NCI-H2081 (cell line): ENCODE results near the gene GATA2.

ENCODE experiments used
- DNase-seq, 2 experiments: peaks; one replicate each; lab custom pipeline; 2025; lab: John Stamatoyannopoulos, UW

GATA2 gene

DNA sequence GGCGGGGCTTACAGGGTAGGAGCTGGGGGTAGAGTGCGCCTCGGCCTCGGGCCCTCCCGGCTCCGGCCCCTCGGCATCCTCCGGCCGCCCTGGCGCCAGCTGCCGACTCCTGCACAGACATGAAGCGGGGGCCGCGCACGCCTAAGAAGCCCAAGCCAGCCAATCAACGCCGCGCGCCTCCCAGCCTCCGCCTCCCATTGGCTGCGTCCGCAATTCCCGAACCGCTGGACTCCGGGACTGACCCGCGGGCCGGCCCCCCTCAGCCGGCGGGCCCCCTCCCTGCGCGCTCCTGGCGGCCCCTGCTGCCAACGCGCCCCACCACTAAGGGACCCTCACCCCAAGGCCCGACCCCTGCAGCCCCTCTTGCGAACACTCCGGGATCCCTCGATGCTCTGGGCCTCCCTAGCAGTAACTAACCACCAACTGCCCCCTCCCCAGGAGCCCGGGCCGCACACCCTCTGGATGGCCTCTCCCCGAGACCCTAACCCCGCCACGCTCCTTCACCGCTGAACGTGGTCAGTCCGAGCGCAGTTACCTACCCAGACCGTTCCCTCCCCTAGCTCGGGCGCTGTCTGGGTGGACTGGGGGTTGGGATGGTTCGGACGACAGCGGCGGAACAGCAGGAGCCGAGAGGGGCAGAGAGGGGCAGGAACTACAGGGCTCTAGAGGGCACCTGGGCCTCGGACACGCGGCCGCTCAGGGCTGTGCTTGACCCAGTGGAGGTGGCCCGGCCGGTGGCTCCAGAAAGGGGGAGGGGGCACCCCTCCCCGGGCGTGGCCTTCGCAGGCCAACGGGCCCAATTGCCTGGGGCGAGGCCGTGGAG lies 5.0 kb downstream of the GATA2 start:
- DNase-seq: peak; percentile 79 to 88

DNA sequence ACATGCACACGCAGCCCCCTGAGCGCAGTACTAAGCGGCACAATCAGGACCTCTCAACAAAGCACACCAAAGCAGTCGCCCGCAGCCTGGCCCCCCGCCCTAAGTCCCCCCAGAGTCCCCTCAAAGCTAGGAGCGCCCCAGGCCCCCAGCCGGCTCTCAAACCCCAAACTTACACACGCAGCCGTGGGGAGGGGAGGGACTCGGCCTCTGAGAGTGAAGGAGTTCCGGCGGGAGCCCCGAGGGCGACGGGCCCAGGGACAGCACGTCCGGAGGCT lies 5.5 kb downstream of the GATA2 start:
- no peak for DNase-seq

DNA sequence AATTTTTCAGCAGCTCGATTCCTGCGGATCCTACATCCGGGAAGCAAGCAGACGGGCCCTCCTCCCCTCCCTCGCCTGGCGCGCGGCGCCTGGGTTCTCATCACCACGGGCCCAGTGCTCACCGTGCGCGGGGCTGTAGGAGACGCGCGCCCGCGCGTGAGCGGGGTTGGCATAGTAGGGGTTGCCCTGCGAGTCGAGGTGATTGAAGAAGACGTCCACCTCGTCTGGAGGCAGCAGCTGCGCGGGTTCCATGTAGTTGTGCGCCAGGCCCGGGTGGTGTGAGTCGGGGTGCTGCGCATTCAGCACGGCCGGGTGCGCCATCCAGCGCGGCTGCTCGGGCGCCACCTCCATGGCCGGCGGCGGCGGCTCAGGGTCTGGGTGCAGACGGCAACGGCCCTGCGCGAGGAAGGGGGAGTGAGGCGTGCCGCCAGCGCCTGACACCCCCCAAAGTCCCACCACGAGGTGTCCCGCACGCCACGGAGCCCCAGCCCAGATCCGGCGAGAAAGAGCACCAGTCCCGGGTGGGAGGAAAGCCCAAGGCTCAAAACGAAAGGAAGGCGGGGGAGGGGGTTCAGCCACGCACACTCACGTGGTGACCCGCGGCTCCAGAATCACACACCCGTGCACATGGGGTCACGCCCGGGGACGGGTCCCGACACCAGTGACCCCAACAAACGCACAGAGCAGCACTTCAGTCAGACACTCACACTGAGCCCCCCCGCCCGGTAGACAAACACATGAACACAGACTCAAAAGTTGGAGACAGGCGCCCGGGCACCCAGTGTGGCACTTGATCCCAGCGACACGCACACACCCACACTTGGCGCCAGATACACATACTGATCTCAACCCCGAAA lies 6.1 kb downstream of the GATA2 start:
- peak; percentile 41 to 67 for DNase-seq

DNA sequence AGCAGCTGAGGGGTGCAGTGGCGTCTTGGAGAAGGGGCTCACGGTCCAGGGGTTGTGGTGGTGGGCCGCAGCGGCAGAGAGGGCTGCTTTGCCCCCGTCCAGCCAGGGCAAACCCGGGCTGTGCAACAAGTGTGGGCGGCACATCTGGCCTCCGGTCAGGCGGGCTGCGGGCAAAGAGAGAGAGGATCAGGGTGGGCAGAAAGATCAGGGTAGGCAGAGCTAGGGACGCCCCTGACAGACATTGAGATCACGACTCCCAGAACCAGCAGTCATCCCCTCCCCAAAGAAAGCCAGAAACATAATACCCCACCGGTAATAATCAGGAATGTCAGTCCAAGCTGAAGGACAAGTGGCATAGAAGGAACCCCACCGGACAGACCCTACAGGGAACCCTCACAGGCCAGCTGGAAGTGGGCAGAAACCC lies 6.8 kb downstream of the GATA2 start:
- DNase-seq: no peak

DNA sequence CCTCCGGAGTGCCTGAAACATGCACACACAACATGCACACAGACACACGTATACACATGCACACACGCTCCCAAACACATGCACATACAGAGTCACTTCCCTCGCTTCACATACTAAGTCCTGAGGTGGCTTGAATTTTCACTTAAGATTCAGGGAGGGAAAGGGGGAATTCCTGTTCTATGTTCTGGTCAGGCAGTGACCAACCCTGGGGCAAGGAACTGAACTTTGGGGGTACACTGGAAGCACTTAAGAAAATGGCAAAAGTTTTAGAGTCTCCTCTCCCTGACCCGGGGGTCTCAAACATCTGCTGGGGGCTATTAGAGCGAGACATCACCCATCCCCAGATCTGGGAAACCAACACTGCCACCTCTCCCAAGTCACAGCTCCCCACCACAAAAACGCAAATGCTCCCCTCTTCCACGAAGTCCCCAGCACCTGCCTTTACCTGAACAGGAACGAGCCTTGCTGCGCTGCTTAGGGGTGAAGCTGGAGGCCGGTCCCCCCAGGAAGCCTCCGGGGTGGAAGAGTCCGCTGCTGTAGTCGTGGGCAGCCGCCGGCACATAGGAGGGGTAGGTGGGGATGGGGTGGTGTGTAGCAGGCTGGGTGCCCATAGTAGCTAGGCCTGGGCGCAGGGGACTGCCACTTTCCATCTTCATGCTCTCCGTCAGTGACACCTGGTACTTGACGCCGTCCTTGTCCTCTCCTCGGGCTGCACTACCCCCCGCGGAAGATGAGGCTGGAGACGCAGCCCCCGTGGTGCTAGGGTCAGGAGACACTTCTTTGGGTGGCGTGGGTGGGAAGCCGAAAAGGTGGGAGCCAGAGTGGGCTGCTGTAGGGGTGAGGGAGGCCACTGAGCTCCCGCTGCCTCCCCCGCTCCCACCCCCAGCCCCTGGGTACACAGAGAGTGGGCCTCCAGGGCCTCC lies 7.5 kb downstream of the GATA2 start:
- no peak for DNase-seq

DNA sequence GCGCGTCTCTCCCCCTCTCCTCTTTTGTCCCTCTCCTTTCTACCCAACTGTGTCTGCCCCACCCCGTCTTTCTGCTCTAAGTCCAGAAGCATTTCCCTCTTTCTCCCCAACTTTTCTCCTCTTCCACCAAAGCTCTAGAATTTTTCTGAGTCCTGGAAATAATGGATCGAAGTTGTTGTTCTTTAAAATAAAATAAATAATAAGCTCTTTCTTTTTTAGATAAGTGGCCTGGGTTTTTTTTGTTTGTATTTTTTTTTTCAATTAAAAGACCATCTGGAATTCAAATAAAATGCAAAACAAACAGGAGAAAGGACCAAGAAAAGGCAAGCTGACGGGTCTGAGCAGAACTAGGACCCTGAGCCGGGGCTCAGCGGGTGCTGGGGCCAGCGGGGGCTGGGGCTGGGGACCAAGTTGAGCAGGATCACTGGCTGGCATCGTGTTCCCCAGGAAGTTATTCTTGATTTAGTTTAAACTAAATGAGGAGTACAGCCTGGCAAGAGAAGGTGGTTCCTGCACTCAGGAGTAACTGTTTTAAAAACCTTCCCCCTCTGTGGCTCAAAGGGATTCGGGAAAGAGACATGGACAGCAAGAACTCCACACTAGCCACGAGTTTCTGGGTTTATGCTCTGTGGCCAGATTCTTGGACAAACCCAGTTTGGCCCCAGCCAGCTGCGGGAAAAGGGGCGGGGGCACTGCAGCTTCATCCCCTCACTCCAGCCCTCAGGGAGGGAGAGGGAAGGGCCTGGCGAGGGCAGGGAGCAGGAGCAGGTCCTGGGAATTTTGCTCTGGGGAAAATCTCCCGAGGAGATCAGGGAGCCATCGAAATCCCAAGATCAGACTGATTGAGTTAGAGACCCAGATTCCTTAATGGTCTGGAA lies 8.4 kb downstream of the GATA2 start:
- no peak for DNase-seq

DNA sequence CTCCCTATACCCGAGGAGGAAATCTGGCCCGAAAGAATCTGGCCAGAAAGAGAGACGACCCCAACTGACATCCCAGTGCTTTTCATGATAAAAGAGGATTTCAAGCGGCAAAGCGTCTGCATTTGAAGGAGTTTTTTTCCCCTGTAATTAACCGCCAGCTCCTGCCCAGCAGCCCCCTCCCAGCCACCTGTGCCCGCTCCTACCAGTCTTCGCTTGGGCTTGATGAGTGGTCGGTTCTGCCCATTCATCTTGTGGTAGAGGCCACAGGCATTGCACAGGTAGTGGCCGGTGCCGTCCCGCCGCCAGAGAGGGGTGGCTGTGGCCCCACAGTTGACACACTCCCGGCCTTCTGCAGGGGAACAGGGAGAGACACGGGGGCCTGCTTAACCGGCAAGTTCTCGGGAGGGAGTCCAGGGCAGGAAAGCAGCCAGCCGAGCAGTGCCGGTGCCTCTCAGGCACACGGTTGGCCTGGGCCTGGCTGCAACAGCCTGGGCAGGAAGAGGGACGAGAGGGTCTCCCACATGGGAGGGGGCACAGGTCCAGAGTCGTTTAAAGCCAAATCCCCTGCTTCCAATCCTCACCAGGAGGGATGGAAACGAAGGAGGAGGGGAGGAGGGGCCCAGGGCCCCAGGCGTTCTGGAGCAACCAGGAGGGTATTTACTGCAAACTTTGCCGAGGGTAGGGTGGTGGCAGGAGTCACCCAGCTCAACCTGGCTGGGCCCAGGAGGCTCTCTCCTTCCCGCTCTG lies 9.2 kb downstream of the GATA2 start:
- no peak for DNase-seq

DNA sequence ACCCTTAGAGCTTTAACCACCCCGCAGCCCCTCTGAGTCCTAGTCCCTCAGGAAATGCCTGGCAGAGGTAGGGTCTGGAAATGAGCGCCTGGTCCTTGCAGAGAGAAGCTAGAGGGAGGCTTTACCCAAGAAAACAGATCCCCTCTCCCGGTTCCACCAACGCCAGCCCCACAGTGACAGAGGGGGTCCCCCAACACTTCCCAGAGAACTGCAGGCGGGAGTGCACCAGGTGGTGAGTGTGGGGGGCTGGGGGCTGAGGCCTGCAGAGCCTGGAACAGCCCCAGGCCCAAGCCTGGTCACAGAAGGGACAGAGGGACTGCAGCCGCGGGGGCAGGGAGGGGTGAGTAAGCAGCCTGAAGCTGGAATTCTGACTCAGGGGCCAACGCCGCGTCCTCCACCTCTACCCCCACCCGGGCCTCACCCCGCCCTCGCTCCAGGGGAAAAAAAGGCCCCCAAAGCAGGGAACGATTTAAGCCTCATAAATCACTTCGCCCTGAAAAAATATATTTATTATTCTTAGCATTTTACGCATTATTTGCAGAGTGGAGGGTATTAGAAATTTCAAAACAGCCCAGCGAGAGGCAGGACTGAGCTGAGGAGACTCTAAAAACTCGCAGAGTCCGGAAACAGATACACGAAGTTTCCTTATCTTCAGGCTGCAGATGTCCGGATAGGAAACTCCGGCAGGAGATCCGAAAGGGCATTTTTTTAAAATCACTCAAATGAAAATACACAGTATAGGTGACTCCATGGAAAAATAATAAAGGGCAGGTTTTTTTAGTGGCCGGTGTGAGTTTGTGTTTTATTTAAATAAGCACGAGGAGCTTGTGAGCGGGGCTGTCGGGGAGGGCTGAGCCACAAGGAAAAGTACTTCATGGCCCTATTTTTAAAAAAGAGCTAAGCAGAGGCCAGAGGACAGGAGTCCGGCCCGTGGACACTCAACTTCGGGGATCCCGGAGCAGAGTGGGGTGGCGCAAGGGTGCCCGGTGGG lies 10.0 kb downstream of the GATA2 start:
- no peak for DNase-seq

DNA sequence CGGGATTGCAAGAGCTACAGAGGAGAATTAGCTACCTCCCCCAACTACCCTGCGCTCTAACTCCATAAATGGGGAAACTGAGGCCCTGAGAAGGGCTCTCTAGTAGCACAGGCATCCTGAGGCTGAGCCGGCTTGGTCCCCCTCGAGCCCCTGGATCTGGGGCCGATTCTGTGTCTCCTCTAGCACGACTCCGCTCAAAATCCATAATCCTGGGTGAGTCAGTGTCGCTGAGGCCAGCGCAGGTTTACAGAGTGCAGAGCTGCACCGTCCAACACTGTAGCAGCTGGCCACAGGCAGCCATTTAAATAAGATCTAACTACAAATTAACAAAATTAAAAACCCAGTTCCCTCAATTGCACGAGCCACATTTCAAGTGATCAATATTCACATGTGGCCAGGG lies 10.8 kb downstream of the GATA2 start:
- no peak for DNase-seq

DNA sequence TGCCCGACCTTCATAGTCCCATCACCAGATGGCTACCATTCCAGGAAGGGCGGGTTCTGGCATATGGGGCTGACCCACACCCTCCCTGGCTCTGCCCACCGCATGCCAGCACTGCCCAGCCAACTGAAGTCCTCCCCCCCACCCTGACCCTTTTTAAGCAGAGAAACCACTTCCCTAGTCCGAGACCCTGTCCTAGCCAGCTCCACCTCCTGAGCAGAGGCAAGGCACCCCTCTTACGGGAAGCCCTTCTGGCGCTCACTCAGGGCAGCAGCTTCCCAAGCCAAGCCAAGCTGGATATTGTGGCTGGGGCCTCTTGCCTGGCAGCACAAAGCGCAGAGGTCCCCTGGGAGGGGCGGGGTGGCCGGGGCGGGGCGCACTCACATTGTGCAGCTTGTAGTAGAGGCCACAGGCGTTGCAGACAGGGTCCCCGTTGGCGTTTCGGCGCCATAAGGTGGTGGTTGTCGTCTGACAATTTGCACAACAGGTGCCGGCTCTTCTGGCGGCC lies 11.5 kb downstream of the GATA2 start:
- DNase-seq: no peak

DNA sequence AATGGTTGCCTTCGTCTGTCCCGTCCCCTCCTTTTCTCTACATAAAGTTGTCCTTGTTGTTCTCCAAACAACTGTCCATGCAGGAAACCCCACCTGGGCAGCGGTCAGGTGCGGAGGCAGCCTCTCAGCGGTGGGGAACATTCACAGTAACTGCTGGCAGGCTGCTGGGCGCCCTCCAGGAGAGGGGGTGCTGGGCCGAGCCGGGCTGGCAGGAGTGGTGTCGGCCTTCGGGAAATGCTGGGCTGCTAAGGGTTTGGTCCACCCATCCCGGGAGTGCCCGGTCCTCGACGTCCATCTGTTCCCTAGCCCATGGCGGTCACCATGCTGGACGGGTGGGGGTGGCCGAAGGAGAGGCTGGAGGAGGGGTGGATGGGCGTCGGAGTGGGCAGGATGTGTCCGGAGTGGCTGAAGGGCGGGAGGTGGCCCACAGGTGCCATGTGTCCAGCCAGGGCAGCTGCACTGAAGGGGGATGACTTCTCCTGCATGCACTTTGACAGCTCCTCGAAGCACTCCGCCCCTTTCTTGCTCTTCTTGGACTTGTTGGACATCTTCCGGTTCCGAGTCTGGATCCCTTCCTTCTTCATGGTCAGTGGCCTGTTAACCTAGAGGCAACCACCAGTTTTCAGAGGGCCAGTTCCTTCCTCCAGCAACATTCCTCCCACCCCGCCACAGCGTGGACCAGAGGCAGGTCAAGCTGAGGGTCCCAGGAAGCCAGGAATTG lies 12.1 kb downstream of the GATA2 start:
- no peak for DNase-seq

DNA sequence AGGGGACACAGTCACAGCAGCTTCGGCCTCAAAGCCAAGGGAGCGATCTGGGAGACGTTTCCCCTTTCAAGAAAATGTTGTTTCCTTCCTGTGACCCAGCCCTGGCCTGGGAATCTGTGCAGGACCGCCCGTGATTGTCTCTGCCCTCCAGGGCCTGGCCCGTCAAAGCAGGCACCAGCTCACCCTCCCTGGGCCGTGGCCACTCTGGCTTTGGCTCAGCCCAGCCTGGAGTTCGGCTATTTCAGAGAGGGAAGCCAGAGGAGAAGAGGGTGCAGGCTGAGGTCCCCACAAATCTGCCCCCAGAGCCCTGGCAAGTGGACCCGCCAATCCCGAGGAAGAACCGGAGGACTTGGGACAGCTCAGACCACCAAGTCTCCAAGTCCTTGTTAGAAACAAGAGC lies 12.7 kb downstream of the GATA2 start:
- DNase-seq: no peak

DNA sequence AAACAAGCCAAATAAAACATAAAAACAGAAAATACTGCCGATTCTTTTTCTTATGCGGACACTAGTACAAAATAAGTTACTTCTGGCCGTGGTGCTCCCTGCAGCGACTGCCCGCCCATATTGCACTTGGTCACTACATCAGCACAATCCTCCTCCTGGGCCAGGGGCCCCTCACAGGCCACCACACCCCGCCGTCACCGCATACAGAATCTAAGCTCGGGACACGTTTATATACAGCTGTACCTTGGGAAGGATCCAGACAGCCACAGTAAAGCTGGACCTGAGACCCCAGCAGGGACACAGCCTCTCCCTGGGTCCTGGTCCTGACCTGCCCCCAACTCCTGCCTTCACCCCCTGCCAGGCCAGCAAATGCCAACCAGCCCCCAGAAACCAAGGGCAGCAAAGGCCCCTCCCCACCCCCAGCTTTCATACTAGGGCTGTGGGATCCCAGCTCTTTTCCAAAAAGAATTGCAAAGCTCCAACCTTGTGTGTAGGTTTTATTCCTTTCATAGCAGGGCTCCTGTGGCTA lies 13.4 kb downstream of the GATA2 start:
- DNase-seq: no peak

DNA sequence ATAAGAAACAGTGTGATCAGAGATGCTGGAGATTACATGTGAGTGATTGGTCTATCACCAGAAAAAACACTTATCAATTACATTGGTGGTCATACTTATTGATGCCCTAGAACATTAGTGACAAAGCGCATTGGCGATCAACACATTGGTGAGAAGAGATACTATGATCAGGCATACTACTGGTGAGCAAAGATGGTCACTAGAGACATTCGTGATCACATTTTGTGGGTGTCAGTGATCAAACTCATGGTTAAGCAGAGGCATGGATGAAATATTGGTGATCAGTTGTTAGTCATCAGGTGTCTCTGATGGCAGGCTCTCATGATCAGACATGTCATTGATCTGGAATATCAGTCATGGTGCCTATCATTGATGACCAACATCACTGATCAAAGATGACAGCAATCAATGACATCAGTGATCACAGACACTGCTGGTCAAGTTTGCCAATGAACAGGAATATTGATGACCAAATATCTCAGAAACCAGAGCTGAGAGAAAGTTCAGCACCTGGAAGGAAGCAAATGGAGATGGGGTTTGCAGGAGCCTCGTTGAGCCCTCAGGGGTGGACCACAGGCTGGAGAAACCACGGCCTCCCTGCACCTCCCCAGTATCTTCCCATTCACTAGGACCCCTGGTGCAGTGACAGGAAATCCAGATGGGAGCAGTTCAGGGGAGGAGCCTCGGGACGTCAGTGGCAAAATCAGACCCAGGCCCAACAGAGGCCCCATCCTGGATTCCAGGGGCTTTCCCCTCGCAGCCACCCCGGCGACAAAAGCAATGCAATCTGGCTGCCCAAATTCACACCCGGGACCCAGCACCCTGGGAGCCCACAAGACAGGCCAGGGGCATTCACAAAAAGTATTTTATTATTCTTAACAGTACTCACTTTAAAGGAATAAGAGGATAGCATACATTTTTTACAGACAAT lies 14.2 kb downstream of the GATA2 start:
- no peak for DNase-seq

DNA sequence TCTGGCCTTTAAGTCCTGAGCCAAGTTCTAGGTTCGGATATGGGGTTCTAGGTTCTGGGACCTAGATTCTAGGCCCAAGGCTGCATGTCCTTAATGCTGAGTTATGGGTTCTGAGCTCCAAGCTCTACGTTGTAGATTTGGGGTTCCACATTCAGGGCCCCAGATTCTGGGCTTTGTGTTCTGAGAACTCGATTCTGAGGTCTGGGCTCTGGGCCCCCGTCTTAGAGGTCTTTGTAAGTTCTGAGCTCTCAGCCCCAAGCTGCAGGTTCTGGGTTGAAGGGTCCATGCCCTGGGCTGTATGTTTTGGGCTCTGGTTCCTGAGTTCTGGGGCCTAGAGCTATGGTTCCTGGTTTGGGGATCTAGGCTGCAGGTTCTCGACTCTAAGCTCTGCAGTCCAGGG lies 16.3 kb downstream of the GATA2 start:
- DNase-seq: no peak

DNA sequence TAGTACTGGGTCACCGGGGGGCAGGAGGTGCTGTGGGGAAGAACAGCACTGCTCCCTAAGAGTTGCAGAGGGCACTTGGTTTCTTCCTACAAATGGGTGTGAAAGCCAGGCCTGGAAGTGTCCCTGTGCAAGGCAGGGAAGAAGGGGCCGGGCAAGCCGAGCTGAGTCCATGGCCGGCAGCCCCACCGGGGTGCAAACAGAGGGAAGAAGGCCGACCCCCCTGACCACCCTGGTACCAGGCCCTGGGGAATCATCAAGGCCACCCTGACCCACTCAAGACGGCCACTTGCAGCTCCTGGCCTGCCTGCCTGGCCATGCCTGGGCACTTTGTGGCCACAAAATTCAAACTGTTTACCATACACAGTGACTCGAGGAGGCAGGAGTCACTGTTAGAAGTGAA lies 17.6 kb downstream of the GATA2 start:
- no peak for DNase-seq

DNA sequence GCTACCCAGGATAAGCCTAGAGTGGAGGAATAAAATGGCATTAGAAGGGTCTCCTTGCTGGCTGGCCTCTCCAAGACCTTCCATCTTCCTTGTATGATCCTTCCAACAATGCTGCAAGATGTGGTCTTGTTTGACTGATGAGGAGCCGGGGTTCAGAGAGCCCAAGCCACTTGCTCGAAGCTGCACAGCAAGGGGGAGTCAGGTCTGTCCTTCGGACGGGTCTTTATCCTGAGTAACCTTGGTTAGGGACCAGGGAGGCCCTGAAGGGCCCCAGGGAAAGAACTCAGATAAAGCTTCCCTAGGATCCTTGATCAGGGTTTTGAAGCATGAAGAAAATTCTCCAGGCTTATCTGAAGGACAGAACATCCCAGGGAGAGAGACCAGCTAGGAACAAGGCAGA lies 19.3 kb downstream of the GATA2 start:
- no peak for DNase-seq
